ENCODE measurements around the gene ENO1. TPM values are rescaled to one million over a fixed set of nuclear protein-coding genes. Genes with fewer than 3 reads are reported as not detected.

The ENO1 gene
- total and polyA plus RNA-seq, 10 donors, result 249 to 751 (median 390) TPM

DNA sequence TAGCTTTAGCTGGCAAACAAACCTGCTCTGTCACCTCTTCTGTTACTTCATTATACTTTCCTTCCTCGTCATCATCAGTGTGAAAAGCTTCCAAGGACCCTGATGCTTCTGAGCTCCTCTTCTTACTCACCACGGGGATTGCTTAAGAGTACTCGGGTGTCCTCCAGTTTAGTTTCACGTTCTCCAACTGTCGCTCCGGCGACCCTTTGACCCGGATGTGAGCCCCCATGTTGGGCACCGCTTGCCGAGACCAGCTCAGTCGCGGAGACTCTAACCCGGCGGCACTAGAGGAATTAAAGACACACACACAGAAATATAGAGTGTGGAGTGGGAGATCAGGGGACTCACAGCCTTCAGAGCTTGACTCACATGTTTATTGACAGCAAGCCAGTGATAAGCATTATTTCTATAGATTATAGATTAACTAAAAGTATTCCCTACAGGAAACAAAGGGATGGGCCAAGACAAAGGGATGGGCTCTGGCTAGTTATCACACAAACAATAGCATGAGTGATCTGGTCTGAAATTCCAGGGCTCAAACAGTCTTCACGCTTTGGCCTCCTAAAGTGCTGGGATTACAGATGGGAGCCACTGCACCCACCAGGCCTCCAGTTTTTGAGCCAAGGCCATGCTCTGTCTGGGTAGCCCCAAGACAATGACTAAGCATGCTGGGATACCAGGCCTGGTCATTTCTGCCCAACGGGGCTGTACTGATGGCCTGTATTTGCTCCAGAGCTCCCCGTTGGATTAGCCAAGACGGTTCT is 30.1 kb upstream of the ENO1 start:
- peak overlapping the region in 5 of 8 donors; percentile 15 to 65 (median 45) for H3K27ac ChIP-seq
- TF ChIP-seq POLR2A (IDR thresholded peaks at IDR 0.05) (no peak), POLR2AphosphoS5 (IDR thresholded peaks at IDR 0.05) (no peak)
- TF ChIP-seq, protein P1, sequence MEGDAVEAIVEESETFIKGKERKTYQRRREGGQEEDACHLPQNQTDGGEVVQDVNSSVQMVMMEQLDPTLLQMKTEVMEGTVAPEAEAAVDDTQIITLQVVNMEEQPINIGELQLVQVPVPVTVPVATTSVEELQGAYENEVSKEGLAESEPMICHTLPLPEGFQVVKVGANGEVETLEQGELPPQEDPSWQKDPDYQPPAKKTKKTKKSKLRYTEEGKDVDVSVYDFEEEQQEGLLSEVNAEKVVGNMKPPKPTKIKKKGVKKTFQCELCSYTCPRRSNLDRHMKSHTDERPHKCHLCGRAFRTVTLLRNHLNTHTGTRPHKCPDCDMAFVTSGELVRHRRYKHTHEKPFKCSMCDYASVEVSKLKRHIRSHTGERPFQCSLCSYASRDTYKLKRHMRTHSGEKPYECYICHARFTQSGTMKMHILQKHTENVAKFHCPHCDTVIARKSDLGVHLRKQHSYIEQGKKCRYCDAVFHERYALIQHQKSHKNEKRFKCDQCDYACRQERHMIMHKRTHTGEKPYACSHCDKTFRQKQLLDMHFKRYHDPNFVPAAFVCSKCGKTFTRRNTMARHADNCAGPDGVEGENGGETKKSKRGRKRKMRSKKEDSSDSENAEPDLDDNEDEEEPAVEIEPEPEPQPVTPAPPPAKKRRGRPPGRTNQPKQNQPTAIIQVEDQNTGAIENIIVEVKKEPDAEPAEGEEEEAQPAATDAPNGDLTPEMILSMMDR (IDR thresholded peaks at IDR 0.05 in 8 of 11, conservative IDR thresholded peaks at IDR 0.05 in 3 of 11), result no peak
- DNase-seq, result no peak
- H3K9me3 ChIP-seq, result no peaks in the 10 kb centered on the region
- intact Hi-C loops (cut with DNase I; ENCODE audit: low total_unique reads), result no loop called here
- no peak overlapping the region for H3K4me3 ChIP-seq
- H3K4me1 ChIP-seq, result peaks cover 0 to 12% (median 0%) of the 10 kb centered on the region in 6 donors
- 50 to 80% (median 60%) methylated on average over 18 of the region's 18 CpGs for WGBS, 5 donors
- H3K36me3 ChIP-seq, result no peaks in the 10 kb centered on the region
- H3K27me3 ChIP-seq (replicated peaks in 1 of 7), result peaks cover 0 to 5% (median 0%) of the 10 kb centered on the region in 7 donors

DNA sequence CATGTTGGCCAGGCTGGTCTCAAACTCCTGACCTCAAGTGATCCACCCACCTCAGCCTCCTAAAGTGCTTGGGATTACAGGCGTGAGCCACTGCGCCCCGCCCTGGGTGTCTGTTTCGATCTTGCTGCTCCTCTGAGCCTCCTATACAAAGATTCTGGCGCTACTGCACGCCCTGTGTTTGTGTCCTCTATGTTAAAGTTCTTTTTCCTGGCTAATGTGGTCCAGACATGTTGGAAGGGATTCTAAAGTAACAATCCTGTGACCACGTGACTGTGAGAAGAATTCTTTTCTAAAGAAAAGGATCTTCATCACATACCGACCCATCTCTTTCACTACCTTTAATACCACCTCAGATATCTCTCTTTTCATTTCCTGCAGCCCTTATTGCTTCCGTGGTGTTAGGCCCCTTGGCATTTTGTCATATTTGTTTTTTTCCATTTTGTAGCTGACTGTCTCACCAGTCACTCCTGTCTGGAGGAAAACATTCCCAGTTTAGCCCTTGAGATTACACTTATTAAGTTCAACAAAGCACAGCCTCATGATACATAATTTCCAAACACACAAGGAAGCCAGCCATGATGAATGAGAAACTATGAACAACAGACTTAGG is 27.2 kb upstream of the ENO1 start:
- H3K4me3 ChIP-seq, result no peak overlapping the region
- H3K27ac ChIP-seq, result no peak overlapping the region
- intact Hi-C loops (cut with DNase I; ENCODE audit: low total_unique reads), result no loop called here
- DNase-seq, result no peak
- H3K9me3 ChIP-seq, result no peaks in the 10 kb centered on the region
- no peaks in the 10 kb centered on the region for H3K36me3 ChIP-seq
- TF ChIP-seq POLR2A (IDR thresholded peaks at IDR 0.05) (no peak), POLR2AphosphoS5 (IDR thresholded peaks at IDR 0.05) (no peak)
- TF ChIP-seq, protein P1 (IDR thresholded peaks at IDR 0.05 in 8 of 11, conservative IDR thresholded peaks at IDR 0.05 in 3 of 11), result no peak
- 70 to 89% (median 78%) methylated on average over 9 of the region's 9 CpGs for WGBS, 5 donors
- no peaks in the 10 kb centered on the region for H3K27me3 ChIP-seq (replicated peaks in 1 of 7)
- peaks cover 0 to 9% (median 0%) of the 10 kb centered on the region in 6 donors for H3K4me1 ChIP-seq

DNA sequence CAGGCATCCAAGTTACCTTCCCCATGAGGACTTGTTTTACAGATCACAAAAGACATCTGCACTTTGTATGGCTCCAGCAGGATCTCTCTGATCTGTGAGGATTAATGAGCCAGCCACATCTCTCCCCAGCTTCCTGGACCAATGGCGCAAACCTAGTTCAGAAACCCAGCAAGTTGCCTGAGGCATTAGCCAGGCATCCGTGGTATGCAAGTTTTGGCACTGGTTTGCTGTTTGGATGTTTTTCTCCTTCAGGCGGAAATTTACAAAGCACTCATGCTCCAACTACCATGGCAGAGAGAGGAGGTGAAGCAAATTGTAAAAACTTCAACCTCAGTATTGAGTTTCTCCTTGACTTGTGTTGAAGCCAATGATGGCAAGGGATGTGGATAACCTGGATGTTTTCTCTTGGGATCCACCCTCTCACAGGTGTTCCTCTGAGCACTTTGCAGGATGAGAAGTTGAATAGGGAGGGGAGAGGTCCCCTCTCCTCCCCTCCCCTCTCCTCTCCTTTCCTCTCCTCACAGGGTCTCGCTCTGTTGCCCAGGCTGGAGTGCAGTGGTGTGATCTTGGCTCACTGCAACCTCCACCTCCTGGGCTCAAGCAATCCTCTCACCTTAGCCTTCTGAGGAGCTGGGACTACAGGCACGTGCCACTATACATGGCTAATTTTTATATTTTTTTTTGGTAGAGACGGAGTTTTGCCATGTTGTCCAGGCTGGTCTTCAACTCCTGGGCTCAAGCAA is 25.6 kb upstream of the ENO1 start:
- Histone ChIP-seq H3K4me3 (no peak overlapping the region), H3K36me3 (no peaks in the 10 kb centered on the region), H3K27me3 (replicated peaks in 1 of 7) (no peaks in the 10 kb centered on the region), H3K4me1 (peaks cover 0 to 23% (median 0%) of the 10 kb centered on the region in 6 donors), H3K27ac (peak overlapping the region in 1 of 8 donors; percentile 39), H3K9me3 (no peaks in the 10 kb centered on the region)
- WGBS, 5 donors, result 77 to 88% (median 85%) methylated on average over 6 of the region's 6 CpGs
- TF ChIP-seq, protein P1 (IDR thresholded peaks at IDR 0.05 in 8 of 11, conservative IDR thresholded peaks at IDR 0.05 in 3 of 11), result no peak
- no peak for TF ChIP-seq POLR2A (IDR thresholded peaks at IDR 0.05)
- TF ChIP-seq POLR2AphosphoS5 (IDR thresholded peaks at IDR 0.05), result peak in 1 of 3 donors; percentile 37
- DNase-seq, result no peak
- intact Hi-C loops (cut with DNase I; ENCODE audit: low total_unique reads), result no loop called here
